DOHH2 (cell line): ENCODE results near the gene RNF213.
A peak's percentile ranks its signal among the peaks of the same experiment; 100 is the strongest.

Source experiments
- H3F3A ChIP-seq: fragments of 200-600 bp; sonication (generic), shearing (Covaris generic); 2 replicates; pipeline ENCODE4 v1.6.0; 2016; ENCODE audit warnings: antibody characterized with exemption, mild to moderate bottlenecking; ENCODE audit not compliant: control insufficient read depth, insufficient read depth
- H3K27ac ChIP-seq: fragments of 200-600 bp; sonication (generic); 2 replicates; pipeline ENCODE4 v1.5.1; 2014; ENCODE audit warnings: low read depth, mild to moderate bottlenecking, low read length, moderate library complexity
- H3K27me3 ChIP-seq: fragments of 200-600 bp; sonication (generic); 2 replicates; pipeline ENCODE4 v1.6.1; 2014; ENCODE audit warnings: mild to moderate bottlenecking, low read length, mixed read lengths; ENCODE audit not compliant: control insufficient read depth
- H3K36me3 ChIP-seq: fragments of 200-600 bp; sonication (generic); 2 replicates; pipeline ENCODE4 v1.6.1; 2014; ENCODE audit warnings: mild to moderate bottlenecking, low read length, moderate library complexity, mixed read lengths; ENCODE audit not compliant: control insufficient read depth
- H3K4me1 ChIP-seq: fragments of 200-600 bp; sonication (generic); 2 replicates; pipeline ENCODE4 v1.6.1; 2014; ENCODE audit warnings: mild to moderate bottlenecking, low read length, mixed read lengths; ENCODE audit not compliant: control insufficient read depth
- H3K4me2 ChIP-seq: fragments of 200-600 bp; sonication (generic); 2 replicates; pipeline ENCODE4 v1.6.0; 2014; ENCODE audit warnings: mild to moderate bottlenecking, low read length, moderate library complexity
- H3K4me3 ChIP-seq: fragments of 200-600 bp; sonication (generic); 2 replicates; pipeline ENCODE4 v1.5.1; 2014; ENCODE audit warnings: mild to moderate bottlenecking, low read length, mixed read lengths
- H3K79me2 ChIP-seq: fragments of 200-600 bp; sonication (generic); 2 replicates; pipeline ENCODE4 v1.6.1; 2014; ENCODE audit warnings: mild to moderate bottlenecking, low read length, mixed read lengths; ENCODE audit not compliant: control insufficient read depth
- H3K9me2 ChIP-seq: fragments of 200-600 bp; sonication (generic); replicated peaks from 2 replicates; pipeline ENCODE4 v1.6.1; 2014; ENCODE audit warnings: mild to moderate bottlenecking, low read length, mixed read lengths; ENCODE audit not compliant: control insufficient read depth
- H3K9me3 ChIP-seq: fragments of 200-600 bp; sonication (generic); 2 replicates; pipeline ENCODE4 v1.6.1; 2014; ENCODE audit warnings: antibody characterized with exemption, low read length, mixed read lengths; ENCODE audit not compliant: control insufficient read depth, insufficient read depth
- H4K20me1 ChIP-seq: fragments of 200-600 bp; sonication (generic); 2 replicates; pipeline ENCODE4 v1.6.0; 2014; ENCODE audit warnings: low read depth, mild to moderate bottlenecking, antibody characterized with exemption, low read length, moderate library complexity; ENCODE audit not compliant: control insufficient read depth, insufficient read depth
- CTCF ChIP-seq: fragments of 200-600 bp; sonication (generic); IDR thresholded peaks from one replicate; pipeline ENCODE4 v1.5.1; 2014; ENCODE audit warnings: antibody characterized with exemption, mild to moderate bottlenecking, low read depth, low read length; ENCODE audit not compliant: poor library complexity, severe bottlenecking
- EZH2phosphoT487 ChIP-seq: fragments of 200-600 bp; sonication (generic); IDR thresholded peaks from 2 replicates; pipeline ENCODE4 v1.6.1; 2017; ENCODE audit warnings: borderline replicate concordance, mild to moderate bottlenecking, antibody characterized with exemption, low read length, moderate library complexity, mixed read lengths

RNF213 gene

GRCh38 chr17:80425835-80426426 lies 165.3 kb downstream of the RNF213 start:
- Histone ChIP-seq H3K79me2 (no peaks in the 10 kb centered on the region), H3K36me3 (no peaks in the 10 kb centered on the region), H3K9me2 (no peaks in the 10 kb centered on the region), H3K9me3 (no peaks in the 10 kb centered on the region), H3K4me3 (no peak overlapping the region), H3F3A (no peaks in the 10 kb centered on the region), H3K27ac (no peak overlapping the region), H3K27me3 (peaks cover 20% of the 10 kb centered on the region), H3K4me2 (no peak overlapping the region), H3K4me1 (peaks cover 11% of the 10 kb centered on the region; the same call in 1 of the 2 replicates), H4K20me1 (no peaks in the 10 kb centered on the region)
- TF ChIP-seq CTCF: no peak
- TF ChIP-seq EZH2phosphoT487: no peak

DNA sequence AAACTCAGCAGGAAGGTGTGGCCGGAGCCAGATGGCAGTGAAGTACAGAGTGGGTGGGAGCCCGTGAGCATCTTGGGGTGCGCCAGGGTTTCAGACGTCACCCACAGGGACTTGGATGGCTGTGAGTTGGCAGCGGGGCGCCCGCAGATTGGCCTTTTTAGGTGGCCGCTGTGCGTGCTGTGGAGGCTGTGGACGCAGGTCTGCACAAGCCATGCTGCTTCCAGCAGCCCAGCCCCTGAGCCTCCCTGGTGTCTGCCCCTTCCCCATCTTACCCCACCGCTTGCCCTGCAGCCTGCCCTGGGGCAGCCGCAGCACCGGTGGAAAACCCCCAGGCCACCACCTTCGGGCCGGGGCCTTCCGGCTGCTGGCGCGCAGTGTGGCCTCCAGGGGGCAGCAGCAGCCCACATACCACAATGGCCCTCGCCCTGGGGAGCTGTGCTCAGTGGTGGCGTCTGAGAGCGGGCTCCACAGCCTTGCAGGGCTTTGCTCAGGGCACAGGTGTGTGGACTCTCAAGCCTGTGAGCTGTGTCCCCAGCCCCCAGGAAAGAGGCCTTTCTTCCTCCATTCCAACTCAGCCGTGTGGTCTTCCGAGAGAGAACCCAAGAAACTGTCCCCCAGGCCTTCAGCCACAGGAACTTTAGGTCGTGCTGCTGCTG lies 166.1 kb downstream of the RNF213 start:
- H3K4me1 ChIP-seq: peaks cover 11% of the 10 kb centered on the region; the same call in 1 of the 2 replicates
- no peak overlapping the region for H3K27ac ChIP-seq
- H3K9me3 ChIP-seq: no peaks in the 10 kb centered on the region
- no peaks in the 10 kb centered on the region for H3K79me2 ChIP-seq
- no peak overlapping the region for H3K4me2 ChIP-seq
- H4K20me1 ChIP-seq: no peaks in the 10 kb centered on the region
- H3K27me3 ChIP-seq: peaks cover 20% of the 10 kb centered on the region
- TF ChIP-seq CTCF: peak; percentile 91
- no peak for TF ChIP-seq EZH2phosphoT487
- no peaks in the 10 kb centered on the region for H3K36me3 ChIP-seq
- no peak overlapping the region for H3K4me3 ChIP-seq
- no peaks in the 10 kb centered on the region for H3K9me2 ChIP-seq
- no peaks in the 10 kb centered on the region for H3F3A ChIP-seq

DNA sequence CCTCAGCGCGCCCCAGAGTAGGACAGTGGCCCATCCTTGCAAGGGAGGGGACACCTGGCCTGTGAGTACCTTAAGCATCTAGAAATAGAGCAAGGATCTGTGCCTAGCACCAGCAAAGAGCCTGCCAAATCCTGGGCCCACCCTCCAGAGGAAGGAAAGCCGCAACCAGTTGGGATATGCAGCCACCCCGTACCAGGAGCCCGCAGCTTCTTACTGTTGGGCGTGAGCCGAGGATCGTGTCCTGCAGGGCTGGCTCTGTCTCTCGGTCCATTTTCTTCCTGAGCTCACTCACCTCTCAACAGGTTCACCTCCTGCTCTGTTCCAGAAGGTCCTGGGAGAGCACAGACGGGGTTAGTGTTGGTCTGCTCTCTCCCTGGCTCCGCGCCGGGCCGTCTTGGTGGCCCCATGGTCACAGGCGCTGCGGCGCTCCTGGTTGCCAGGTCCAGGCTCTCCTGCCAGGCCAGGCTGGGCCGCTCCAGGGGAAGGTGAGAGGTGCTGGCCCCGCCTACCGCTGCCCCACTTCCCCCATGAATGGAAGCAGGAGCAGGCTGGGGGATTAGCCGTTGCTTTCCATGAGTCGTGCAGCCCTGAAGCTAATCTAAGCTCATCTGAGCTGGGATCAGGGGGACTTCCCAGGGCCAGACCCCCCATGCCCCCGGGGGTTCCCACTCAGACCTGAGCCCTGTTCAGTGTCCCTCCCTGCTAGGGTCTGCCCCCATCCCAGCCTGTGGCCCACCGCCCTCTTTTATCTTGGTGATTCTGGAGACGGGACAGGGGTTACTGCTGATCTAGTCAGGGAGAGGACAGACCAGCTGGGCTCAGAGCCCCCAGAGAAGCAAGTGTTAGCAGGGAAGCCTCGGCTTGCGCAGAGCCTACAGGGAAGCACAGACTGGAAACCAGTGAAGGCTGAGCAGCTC lies 167.0 kb downstream of the RNF213 start:
- TF ChIP-seq CTCF: no peak
- no peak for TF ChIP-seq EZH2phosphoT487
- Histone ChIP-seq H3K9me3 (no peaks in the 10 kb centered on the region), H3K9me2 (no peaks in the 10 kb centered on the region), H3K36me3 (no peaks in the 10 kb centered on the region), H3K27ac (no peak overlapping the region), H3F3A (no peaks in the 10 kb centered on the region), H3K27me3 (peaks cover 20% of the 10 kb centered on the region), H3K4me2 (no peak overlapping the region), H4K20me1 (no peaks in the 10 kb centered on the region), H3K4me3 (no peak overlapping the region), H3K79me2 (no peaks in the 10 kb centered on the region), H3K4me1 (peaks cover 11% of the 10 kb centered on the region; the same call in 1 of the 2 replicates)
